Neural cell (in vitro differentiated cells): ENCODE results near the gene RSPRY1.

Experiments
- EP300 ChIP-seq: fragments of 450-650 bp; conservative IDR thresholded peaks from 2 replicates; pipeline ENCODE4 v1.6.1; 2014; ENCODE audit warnings: antibody characterized with exemption, mild to moderate bottlenecking, moderate library complexity; ENCODE audit not compliant: poor library complexity, severe bottlenecking
- MXI1 ChIP-seq: fragments of 450-650 bp; conservative IDR thresholded peaks from 2 replicates; pipeline ENCODE4 v1.6.1; 2014; ENCODE audit warnings: antibody characterized with exemption, mild to moderate bottlenecking; ENCODE audit not compliant: poor library complexity, severe bottlenecking
- POLR2AphosphoS5 ChIP-seq: IDR thresholded peaks from 2 replicates; pipeline ENCODE4 v1.6.1; 2012
- RAD21 ChIP-seq: fragments of 450-650 bp; conservative IDR thresholded peaks from 2 replicates; pipeline ENCODE4 v1.6.1; 2014; ENCODE audit warnings: antibody characterized with exemption, mild to moderate bottlenecking, moderate library complexity
- TAF1 ChIP-seq: IDR thresholded peaks from 2 replicates; pipeline ENCODE4 v1.6.1; 2012; ENCODE audit warnings: low read depth
- TF ChIP-seq, protein P1 (sequence below): fragments of 450-650 bp; IDR thresholded peaks from 2 replicates; pipeline ENCODE4 v1.5.1; 2014; ENCODE audit warnings: antibody characterized with exemption, mild to moderate bottlenecking, moderate library complexity; ENCODE audit not compliant: poor library complexity, severe bottlenecking

DNA sequence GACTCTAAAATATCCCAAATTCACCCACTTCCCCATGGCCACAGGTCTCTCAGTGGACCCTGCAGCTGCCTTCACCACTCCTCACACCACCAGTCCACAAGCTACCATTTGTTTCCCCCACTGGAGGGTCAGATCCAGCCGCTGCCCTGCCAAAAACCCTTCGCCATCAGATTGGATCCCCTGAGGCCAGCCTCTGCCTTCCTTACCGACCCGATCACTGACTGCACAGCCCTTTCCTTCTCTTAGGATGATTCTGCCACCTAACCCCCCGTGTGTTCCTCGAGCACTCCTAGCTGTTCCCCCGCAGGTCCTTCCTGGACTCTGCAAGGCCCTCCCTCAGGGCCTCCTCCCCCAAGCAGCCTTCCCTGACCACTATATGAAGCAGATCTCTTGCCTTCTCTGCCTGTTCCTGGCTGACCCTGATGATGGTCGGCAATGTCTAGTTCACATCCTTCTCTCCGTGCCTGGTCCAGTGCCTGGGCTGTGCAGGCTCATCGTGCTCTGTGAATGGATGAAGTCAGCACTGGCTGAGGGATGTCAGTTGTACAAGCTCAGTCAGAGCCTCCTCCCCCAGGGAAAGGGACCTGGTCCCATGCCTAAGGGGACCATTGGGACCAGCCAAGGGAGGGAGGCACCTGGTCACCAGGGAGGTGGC, 47.7 kb upstream of the RSPRY1 start:
- TF ChIP-seq, protein P1, sequence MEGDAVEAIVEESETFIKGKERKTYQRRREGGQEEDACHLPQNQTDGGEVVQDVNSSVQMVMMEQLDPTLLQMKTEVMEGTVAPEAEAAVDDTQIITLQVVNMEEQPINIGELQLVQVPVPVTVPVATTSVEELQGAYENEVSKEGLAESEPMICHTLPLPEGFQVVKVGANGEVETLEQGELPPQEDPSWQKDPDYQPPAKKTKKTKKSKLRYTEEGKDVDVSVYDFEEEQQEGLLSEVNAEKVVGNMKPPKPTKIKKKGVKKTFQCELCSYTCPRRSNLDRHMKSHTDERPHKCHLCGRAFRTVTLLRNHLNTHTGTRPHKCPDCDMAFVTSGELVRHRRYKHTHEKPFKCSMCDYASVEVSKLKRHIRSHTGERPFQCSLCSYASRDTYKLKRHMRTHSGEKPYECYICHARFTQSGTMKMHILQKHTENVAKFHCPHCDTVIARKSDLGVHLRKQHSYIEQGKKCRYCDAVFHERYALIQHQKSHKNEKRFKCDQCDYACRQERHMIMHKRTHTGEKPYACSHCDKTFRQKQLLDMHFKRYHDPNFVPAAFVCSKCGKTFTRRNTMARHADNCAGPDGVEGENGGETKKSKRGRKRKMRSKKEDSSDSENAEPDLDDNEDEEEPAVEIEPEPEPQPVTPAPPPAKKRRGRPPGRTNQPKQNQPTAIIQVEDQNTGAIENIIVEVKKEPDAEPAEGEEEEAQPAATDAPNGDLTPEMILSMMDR = no peak
- TF ChIP-seq TAF1 = no peak
- TF ChIP-seq EP300 = no peak
- TF ChIP-seq RAD21 = no peak
- no peak for TF ChIP-seq POLR2AphosphoS5
- no peak for TF ChIP-seq MXI1
